GM19193 (cell line): ENCODE data around the gene GSK3B.

Experiments used
- POLR2A ChIP-seq: IDR thresholded peaks from 4 replicates; pipeline ENCODE4 v1.6.1; 2011; ENCODE audit not compliant: insufficient read depth, insufficient read length; ENCODE audit errors: extremely low read depth

Gene GSK3B

GRCh38 chr3:119862616-119863015, 231.6 kb downstream of the GSK3B start:
- TF ChIP-seq POLR2A: no peak

DNA sequence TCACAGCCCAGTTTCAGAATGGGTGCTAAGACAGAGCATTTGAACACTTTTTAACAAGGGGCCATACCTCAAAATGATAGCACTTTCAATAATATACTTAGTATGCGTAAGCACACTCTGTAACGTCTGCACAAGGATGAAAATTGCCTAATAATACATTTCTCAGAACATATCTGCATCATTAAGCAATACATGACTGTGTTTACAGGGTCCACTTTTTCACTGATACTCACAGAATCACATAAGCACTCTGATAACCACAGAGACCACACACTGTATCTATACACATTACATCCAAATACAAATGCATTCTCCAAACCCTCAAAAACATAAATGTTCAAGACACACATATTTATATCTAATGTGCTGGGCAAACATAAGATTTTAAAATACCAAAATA, 232.6 kb downstream of the GSK3B start:
- TF ChIP-seq POLR2A: no peak

GRCh38 chr3:119859728-119860127, 234.5 kb downstream of the GSK3B start:
- no peak for TF ChIP-seq POLR2A

GRCh38 chr3:119858957-119859356, 235.3 kb downstream of the GSK3B start:
- no peak for TF ChIP-seq POLR2A

GRCh38 chr3:119856695-119857094, 237.6 kb downstream of the GSK3B start:
- TF ChIP-seq POLR2A: no peak

GRCh38 chr3:119849126-119849525, 245.1 kb downstream of the GSK3B start:
- TF ChIP-seq POLR2A: no peak

- no peak for TF ChIP-seq POLR2A
Measured at GRCh38 chr3:119841808-119842471, 252.3 kb downstream of the GSK3B start.

- TF ChIP-seq POLR2A: no peak
Measured at GRCh38 chr3:119835556-119835955, 258.7 kb downstream of the GSK3B start.

DNA sequence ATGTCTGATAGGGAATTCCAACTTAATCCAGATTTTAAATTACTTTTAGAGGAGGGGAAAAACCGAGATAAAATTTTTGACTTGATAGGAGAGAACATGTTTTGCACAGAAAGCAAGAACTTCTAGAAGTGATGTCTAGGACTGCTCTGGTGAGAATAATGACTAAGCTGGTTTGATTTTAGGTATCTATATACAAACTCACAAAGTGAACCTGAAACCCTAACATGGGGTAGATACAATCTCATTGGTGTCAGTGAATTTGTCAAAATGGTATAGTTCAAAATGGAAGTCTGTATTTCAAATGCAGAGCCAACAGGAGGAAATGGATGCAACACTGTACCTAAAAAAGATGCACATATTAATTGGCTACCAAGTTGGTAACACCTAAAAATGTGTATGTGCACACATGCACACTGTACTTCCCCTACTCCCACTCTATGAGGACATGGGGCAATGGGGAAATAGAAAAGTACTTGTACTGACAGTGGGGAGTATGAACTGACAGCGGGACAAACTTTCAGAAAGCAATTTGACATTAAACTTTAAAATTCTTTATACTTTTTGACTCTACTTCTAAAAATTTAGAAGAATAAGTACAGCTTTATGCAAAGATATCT, 259.4 kb downstream of the GSK3B start:
- no peak for TF ChIP-seq POLR2A

- TF ChIP-seq POLR2A: no peak
Measured at GRCh38 chr3:119831941-119832371, 262.3 kb downstream of the GSK3B start.

DNA sequence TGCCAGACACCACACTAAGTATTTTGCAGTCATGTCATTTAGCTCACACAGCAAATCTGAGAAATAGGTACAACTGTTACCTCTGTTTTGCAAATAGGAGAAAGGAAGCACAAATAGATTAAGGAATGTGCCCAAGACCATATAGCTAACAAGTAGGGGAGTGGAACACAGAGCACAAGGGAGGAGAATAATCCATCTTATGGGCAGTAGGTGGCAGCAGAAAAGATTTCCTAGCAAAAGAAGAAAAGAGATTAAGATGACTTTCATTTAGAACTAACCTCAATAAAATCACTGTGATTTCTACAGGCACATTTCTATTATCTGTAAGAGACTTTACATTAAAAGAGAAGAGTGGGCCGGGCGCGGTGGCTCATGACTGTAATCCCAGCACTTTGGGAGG, 263.2 kb downstream of the GSK3B start:
- TF ChIP-seq POLR2A: no peak

DNA sequence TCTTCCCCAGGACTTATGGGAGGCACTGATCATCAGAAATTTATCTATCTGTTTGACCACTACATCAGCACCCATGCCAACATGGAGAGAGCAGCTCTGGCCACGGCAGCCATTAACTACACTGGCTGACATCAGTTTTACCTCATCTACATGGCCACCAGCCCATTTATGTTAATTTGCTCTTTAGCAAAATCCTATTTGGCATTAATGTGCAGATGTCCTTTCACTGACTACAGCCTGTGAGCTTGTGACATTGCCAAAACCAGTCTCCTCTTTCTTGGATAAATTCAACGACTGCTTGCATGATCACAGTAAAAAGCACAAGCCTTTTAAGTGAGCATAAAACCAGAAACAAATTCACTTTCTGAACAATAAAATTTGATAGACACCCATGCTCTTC, 264.8 kb downstream of the GSK3B start:
- TF ChIP-seq POLR2A: no peak

DNA sequence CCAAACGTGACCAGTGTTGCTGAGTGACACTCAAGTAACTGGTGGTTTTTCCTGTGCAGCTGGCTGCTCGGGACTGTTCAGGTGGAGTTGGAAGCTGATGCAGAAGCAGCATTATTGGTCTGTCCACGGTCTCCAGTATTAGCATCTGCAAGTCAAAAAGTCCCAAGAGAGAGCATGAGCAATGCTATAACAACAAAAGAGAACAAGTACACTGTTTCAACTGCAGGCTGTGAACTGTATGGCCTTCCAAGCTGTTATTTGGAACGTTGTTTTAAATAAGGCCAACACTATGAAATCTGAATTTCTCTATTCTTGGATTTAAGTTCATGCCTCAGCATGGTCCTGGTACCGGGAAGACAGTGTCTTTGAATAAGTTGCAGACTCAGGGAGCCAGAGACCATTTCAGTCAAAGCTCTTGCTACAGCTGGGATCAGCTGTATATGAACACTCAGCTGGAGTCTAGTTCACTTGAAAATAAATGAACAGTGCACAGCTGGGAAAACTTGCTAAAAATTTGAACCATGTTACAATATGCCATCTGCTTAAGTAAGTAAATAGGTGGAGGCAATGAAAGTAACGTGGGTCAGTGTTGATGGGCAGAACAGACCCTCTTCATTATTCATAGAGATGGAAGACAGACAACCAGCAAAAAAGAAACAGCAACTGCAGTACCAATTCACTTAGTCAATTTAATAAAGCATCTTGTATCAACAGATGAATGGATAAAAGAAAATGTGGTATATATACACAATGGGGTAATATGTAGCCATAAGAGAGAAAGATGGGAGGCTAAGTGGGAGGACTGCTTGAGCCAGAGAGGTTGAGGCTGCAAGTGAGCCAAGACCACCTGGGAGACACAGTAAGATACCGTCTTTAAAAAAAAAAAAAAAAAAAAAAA, 267.3 kb downstream of the GSK3B start:
- TF ChIP-seq POLR2A: no peak

- no peak for TF ChIP-seq POLR2A
Measured at GRCh38 chr3:119825820-119826219, 268.4 kb downstream of the GSK3B start.

GRCh38 chr3:119819806-119820205, 274.4 kb downstream of the GSK3B start:
- no peak for TF ChIP-seq POLR2A
